ENCODE results near the gene DPYD.

DPYD gene

GRCh38 chr1:97712980-97713379, 207.9 kb downstream of the DPYD start:
- TF ChIP-seq CTCF (IDR thresholded peaks at IDR 0.05; ENCODE audit: insufficient read depth, low read length, poor library complexity, severe bottlenecking) (no peak), EZH2phosphoT487 (conservative IDR thresholded peaks at IDR 0.05; ENCODE audit: low read length) (no peak)
- H3K9me3 ChIP-seq (ENCODE audit: insufficient read depth, low read length) = no peaks in the 10 kb centered on the region
- H3K36me3 ChIP-seq (ENCODE audit: low read length) = no peaks in the 10 kb centered on the region
- no peak overlapping the region for H3K4me2 ChIP-seq (ENCODE audit: low read depth, low read length, poor library complexity, severe bottlenecking)
- H3K9me2 ChIP-seq (replicated peaks; ENCODE audit: insufficient read depth, low read length) = no peaks in the 10 kb centered on the region
- no peaks in the 10 kb centered on the region for H3K79me2 ChIP-seq (ENCODE audit: insufficient read depth, low read length)
- no peaks in the 10 kb centered on the region for H3F3A ChIP-seq (ENCODE audit: insufficient read depth)
- no peak overlapping the region for H3K4me3 ChIP-seq (ENCODE audit: insufficient read depth, low read length, poor library complexity, severe bottlenecking)
- H3K27me3 ChIP-seq (ENCODE audit: low read length) = no peaks in the 10 kb centered on the region
- H3K27ac ChIP-seq (ENCODE audit: low read depth, low read length) = no peak overlapping the region
- H4K20me1 ChIP-seq (ENCODE audit: low read depth, low read length) = no peaks in the 10 kb centered on the region
- H3K9ac ChIP-seq (ENCODE audit: low read length) = no peak overlapping the region
- H2AFZ ChIP-seq (ENCODE audit: low read depth, low read length, severe bottlenecking) = no peak overlapping the region

- no peaks in the 10 kb centered on the region for H3K9me3 ChIP-seq (ENCODE audit: insufficient read depth, low read length)
- H3K9ac ChIP-seq (ENCODE audit: low read length) = no peak overlapping the region
- no peaks in the 10 kb centered on the region for H3K9me2 ChIP-seq (replicated peaks; ENCODE audit: insufficient read depth, low read length)
- H3K79me2 ChIP-seq (ENCODE audit: insufficient read depth, low read length) = no peaks in the 10 kb centered on the region
- no peaks in the 10 kb centered on the region for H3F3A ChIP-seq (ENCODE audit: insufficient read depth)
- TF ChIP-seq CTCF (IDR thresholded peaks at IDR 0.05; ENCODE audit: insufficient read depth, low read length, poor library complexity, severe bottlenecking) = no peak
- no peak for TF ChIP-seq EZH2phosphoT487 (conservative IDR thresholded peaks at IDR 0.05; ENCODE audit: low read length)
- H3K36me3 ChIP-seq (ENCODE audit: low read length) = no peaks in the 10 kb centered on the region
- H4K20me1 ChIP-seq (ENCODE audit: low read depth, low read length) = no peaks in the 10 kb centered on the region
- H2AFZ ChIP-seq (ENCODE audit: low read depth, low read length, severe bottlenecking) = no peak overlapping the region
- H3K4me2 ChIP-seq (ENCODE audit: low read depth, low read length, poor library complexity, severe bottlenecking) = no peak overlapping the region
- H3K27ac ChIP-seq (ENCODE audit: low read depth, low read length) = no peak overlapping the region
- H3K27me3 ChIP-seq (ENCODE audit: low read length) = no peaks in the 10 kb centered on the region
- H3K4me3 ChIP-seq (ENCODE audit: insufficient read depth, low read length, poor library complexity, severe bottlenecking) = no peak overlapping the region
Measured at GRCh38 chr1:97711858-97712257, 209.0 kb downstream of the DPYD start.

- no peaks in the 10 kb centered on the region for H3K9me2 ChIP-seq (replicated peaks; ENCODE audit: insufficient read depth, low read length)
- H3K4me2 ChIP-seq (ENCODE audit: low read depth, low read length, poor library complexity, severe bottlenecking) = no peak overlapping the region
- TF ChIP-seq CTCF (IDR thresholded peaks at IDR 0.05; ENCODE audit: insufficient read depth, low read length, poor library complexity, severe bottlenecking) (no peak), EZH2phosphoT487 (conservative IDR thresholded peaks at IDR 0.05; ENCODE audit: low read length) (no peak)
- no peaks in the 10 kb centered on the region for H4K20me1 ChIP-seq (ENCODE audit: low read depth, low read length)
- H3K4me3 ChIP-seq (ENCODE audit: insufficient read depth, low read length, poor library complexity, severe bottlenecking) = no peak overlapping the region
- H3K79me2 ChIP-seq (ENCODE audit: insufficient read depth, low read length) = no peaks in the 10 kb centered on the region
- no peak overlapping the region for H2AFZ ChIP-seq (ENCODE audit: low read depth, low read length, severe bottlenecking)
- H3K27ac ChIP-seq (ENCODE audit: low read depth, low read length) = no peak overlapping the region
- H3K27me3 ChIP-seq (ENCODE audit: low read length) = no peaks in the 10 kb centered on the region
- H3K9me3 ChIP-seq (ENCODE audit: insufficient read depth, low read length) = no peaks in the 10 kb centered on the region
- H3K9ac ChIP-seq (ENCODE audit: low read length) = no peak overlapping the region
- H3F3A ChIP-seq (ENCODE audit: insufficient read depth) = no peaks in the 10 kb centered on the region
- no peaks in the 10 kb centered on the region; the same call in 1 of the 2 replicates for H3K36me3 ChIP-seq (ENCODE audit: low read length)
Measured at GRCh38 chr1:97693601-97694000, 227.2 kb downstream of the DPYD start.

All from SU-DHL-6 (cell line).